Measurements from ENCODE around the gene RBM33.

Gene RBM33

GRCh38 chr7:155733582-155734444, 89.4 kb downstream of the RBM33 start:
- ChIA-PET CTCF (interaction anchor here (1.5 to 13.7 kb wide), 4 partner anchors 10 to 138 kb away, joined by 4 to 170 read pairs (median 6); no protein-coding TSS in a partner anchor), POLR2A (no interaction called here)
- TF ChIP-seq, protein P1, sequence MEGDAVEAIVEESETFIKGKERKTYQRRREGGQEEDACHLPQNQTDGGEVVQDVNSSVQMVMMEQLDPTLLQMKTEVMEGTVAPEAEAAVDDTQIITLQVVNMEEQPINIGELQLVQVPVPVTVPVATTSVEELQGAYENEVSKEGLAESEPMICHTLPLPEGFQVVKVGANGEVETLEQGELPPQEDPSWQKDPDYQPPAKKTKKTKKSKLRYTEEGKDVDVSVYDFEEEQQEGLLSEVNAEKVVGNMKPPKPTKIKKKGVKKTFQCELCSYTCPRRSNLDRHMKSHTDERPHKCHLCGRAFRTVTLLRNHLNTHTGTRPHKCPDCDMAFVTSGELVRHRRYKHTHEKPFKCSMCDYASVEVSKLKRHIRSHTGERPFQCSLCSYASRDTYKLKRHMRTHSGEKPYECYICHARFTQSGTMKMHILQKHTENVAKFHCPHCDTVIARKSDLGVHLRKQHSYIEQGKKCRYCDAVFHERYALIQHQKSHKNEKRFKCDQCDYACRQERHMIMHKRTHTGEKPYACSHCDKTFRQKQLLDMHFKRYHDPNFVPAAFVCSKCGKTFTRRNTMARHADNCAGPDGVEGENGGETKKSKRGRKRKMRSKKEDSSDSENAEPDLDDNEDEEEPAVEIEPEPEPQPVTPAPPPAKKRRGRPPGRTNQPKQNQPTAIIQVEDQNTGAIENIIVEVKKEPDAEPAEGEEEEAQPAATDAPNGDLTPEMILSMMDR (IDR thresholded peaks at IDR 0.05; ENCODE audit: control extremely low read depth, extremely low read depth, low read depth, missing control alignments) = no peak
- DNase-seq (ENCODE audit: extremely low spot score) = no peak

DNA sequence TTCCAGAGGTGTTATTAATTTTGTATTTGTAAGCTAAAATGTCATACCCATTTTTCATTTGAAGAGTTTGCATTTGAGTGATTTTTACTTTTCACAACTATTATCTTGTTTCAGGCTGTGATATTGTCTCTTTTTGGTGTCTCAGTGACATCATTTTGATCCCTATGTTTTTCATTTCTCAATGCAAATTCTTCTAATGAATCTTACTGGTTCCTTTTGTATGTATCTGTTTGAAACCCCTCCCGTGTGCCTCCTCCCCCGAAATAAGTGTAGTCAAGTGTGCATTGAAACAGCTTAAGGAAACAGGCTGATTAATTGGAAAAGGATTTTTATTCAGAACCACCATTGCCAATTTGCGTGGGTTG, 90.0 kb downstream of the RBM33 start:
- TF ChIP-seq, protein P1 (IDR thresholded peaks at IDR 0.05; ENCODE audit: control extremely low read depth, extremely low read depth, low read depth, missing control alignments) = no peak
- no peak for DNase-seq (ENCODE audit: extremely low spot score)
- ChIA-PET POLR2A (no interaction called here), CTCF (interaction anchor here (1.7 to 13.7 kb wide), 4 partner anchors 7 to 138 kb away, joined by 5 to 170 read pairs (median 6); no protein-coding TSS in a partner anchor)

DNA sequence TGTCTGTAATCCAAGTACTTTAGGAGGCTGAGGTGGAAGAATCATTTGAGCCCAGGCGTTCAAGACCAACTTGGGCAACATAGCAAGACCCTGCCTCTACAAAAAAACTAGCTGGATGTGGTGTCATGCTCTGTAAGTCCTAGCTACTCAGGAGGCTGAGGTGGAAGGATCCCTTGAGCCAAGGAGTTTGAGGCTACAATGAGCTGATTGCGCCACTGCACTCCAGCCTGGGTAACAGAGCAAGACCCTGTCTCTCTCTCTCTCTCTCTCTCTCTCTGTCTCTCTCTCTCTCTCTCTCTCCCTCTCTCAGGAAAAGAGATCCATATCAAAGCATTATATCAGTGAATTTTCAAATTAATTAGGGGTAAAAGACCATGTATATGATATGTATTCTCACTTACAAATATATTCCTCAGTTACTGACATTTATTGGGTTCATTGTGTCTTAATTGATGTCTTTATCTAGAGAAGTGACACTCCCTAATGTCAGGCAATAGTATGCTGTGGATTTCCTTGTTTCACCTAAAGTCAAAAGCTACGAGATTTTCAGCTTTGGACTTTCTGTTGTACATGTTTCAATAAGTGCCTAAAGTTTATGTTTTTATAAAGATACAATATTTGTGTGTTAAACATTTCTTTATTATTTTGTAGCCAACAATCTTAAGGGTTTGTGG, 91.1 kb downstream of the RBM33 start:
- TF ChIP-seq, protein P1 (IDR thresholded peaks at IDR 0.05; ENCODE audit: control extremely low read depth, extremely low read depth, low read depth, missing control alignments) = no peak
- DNase-seq (ENCODE audit: extremely low spot score) = no peak
- ChIA-PET POLR2A (no interaction called here), CTCF (interaction anchor here (1.0 to 13.7 kb wide), 6 partner anchors 9 to 809 kb away, joined by 3 to 170 read pairs (median 4); no protein-coding TSS in a partner anchor)

GRCh38 chr7:155737590-155737989, 93.1 kb downstream of the RBM33 start:
- TF ChIP-seq, protein P1 (IDR thresholded peaks at IDR 0.05; ENCODE audit: control extremely low read depth, extremely low read depth, low read depth, missing control alignments) = no peak
- ChIA-PET POLR2A (no interaction called here), CTCF (interaction anchor here (0.7 to 13.7 kb wide), 3 partner anchors 130 to 141 kb away, joined by 3 to 170 read pairs (median 5); no protein-coding TSS in a partner anchor)
- no peak for DNase-seq (ENCODE audit: extremely low spot score)

DNA sequence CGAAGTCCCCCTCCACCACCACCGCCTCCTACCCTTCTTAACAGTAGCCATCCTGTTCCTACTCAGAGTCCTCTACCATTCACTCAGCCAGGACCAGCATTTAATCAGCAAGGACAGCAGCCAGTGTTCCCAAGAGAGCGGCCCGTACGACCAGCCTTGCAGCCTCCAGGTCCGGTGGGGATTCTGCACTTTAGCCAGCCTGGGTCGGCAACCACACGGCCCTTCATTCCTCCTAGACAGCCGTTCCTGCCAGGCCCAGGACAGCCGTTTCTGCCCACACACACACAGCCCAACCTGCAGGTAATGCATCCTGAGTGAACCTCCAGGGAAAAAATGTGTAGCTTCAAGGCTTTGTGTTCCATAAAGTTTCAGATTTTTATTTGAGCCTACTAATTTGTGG, 93.6 kb downstream of the RBM33 start:
- TF ChIP-seq, protein P1 (IDR thresholded peaks at IDR 0.05; ENCODE audit: control extremely low read depth, extremely low read depth, low read depth, missing control alignments) = no peak
- no peak for DNase-seq (ENCODE audit: extremely low spot score)
- CTCF ChIA-PET = interaction anchor here (0.7 to 13.7 kb wide), 3 partner anchors 131 to 142 kb away, joined by 3 to 170 read pairs (median 5); no protein-coding TSS in a partner anchor
- POLR2A ChIA-PET = no interaction called here

Measured in GM10248 (cell line).